PC-3 (cell line): ENCODE measurements around the gene TMUB2.
"Not testable (repeated sequence)": the region's sequence is repeated elsewhere in the genome, so short reads cannot be mapped to it uniquely, and the experiment has no call there.

ENCODE experiments used
- CTCF ChIP-seq: fragments of 300-600 bp; sonication (generic); conservative IDR thresholded peaks from 2 replicates; pipeline ENCODE4 v1.5.1; 2017; ENCODE audit warnings: antibody characterized with exemption, low read depth, mild to moderate bottlenecking, low read length
- EZH2 ChIP-seq: fragments of 300-600 bp; sonication (generic); IDR thresholded peaks from one replicate; pipeline ENCODE4 v1.6.1; 2017; ENCODE audit warnings: antibody characterized with exemption, mild to moderate bottlenecking, low read length; ENCODE audit not compliant: unreplicated experiment
- EZH2phosphoT487 ChIP-seq: fragments of 300-600 bp; sonication (generic); IDR thresholded peaks from 2 replicates; pipeline ENCODE4 v1.6.1; 2018; ENCODE audit warnings: mild to moderate bottlenecking, antibody characterized with exemption, low read length, borderline replicate concordance

- TF ChIP-seq CTCF, EZH2, EZH2phosphoT487: not testable (repeated sequence)
Measured at GRCh38 chr17:44149066-44149465, 37.7 kb upstream of the TMUB2 start.
